ENCODE data around the gene OCA2.

OCA2 gene

DNA sequence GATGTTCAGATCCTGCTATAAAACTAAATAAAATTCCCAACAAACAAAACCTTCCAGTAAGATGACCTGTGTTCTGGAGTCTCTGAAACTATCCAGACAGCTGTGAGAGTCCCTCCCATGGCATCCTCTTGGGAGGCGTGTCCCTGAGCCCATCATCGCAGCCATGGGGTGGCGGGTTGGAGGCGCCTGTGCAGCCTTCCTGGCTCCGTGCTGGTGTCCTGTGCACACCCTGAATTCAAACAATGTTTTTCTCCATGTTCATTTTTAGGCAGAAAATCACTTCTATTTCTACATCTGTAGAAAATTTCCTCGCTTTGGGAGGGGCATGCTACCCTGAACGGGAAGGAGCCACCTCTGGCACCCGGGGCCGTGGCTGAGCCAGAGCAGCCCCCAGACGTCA is 19.4 kb upstream of the OCA2 start:
- no peak for DNase-seq (ENCODE audit: low read depth)

DNA sequence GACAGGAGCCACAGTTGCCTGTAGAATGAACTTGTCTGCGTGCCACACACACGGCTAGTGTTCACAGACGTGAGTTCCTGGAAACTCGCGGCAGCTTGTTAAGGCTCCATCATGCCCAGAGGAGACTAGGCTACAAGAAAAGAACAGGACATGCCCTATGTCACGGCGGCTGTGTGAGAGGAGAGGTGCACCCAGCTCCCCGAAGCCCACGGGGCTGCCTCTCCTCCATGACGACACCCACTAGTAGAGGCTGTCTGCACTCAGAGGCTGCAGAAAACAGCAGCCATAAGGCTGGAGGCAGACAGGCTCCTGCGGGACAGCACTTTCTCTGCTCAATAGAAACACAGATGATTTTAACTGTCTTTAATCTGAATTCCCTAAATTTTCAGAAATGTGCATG is 19.0 kb upstream of the OCA2 start:
- DNase-seq (ENCODE audit: low read depth): no peak

DNA sequence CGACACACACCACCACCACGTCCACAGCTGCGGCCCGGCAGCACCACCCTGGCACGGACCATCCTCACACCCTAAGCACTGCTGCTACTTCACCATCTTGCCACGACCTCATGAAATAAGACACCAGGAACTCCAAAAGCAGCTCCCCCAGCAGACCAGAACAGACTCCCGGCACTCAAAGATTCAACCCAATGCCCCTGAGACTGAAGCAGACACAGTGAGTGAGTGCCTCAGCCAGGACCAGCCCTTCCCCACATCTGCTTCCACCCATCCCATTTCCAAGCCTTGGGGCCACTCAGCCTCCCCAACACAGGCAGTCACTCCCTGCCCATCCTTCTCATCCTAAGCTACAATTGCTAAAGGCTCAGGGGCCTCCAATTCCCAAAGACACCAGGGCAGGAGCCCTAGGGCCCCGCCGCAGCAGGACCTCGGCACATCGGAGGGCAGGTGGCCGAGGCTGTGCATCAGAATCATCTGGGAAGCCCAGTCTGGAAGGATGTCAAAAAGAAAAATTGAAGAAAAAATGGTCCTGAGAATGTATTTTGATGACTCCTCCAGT is 18.4 kb upstream of the OCA2 start:
- DNase-seq (ENCODE audit: low read depth): no peak

DNA sequence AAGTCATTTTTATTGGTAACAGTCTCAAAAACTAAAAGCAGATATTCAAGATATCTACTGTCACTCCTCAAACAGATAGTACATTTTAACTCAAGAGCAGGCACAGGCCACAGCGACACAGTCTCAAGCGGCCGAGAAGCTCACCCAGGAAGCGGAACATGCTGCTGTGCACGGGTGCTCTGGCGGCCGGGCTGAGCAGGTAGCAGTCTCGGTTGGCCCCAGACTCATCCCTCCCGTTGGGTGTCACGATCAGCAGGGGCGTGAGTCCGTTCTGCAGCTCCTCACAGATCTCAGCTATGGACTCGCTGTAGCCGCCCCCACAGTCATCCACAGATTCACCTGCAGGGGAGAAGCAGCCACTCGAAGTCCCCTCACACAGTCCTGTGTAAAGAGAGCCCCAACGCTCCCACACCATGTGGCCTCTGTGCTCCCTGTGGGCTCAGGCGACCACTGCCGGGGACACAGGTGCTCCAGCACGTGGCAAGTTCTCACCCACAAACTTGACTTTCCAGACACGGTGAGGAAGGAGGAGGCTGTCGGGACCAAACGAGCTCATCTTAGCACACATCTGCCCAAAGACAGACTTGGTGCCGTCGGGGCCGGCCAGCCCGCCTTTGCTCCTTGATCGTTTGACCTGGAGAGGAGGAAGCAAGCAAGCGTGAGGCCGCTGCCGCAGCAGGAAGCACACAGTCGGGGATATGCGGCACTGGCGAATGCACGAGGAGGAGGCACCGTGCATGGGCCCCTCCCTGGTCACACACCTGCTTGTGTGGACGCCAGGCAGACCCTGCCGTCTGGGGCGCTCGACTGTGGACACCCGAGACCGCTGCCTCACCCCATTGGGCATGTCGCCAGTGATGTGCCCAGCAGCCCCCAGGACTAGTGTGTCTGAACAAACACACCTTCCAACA is 17.7 kb upstream of the OCA2 start:
- no peak for DNase-seq (ENCODE audit: low read depth)

DNA sequence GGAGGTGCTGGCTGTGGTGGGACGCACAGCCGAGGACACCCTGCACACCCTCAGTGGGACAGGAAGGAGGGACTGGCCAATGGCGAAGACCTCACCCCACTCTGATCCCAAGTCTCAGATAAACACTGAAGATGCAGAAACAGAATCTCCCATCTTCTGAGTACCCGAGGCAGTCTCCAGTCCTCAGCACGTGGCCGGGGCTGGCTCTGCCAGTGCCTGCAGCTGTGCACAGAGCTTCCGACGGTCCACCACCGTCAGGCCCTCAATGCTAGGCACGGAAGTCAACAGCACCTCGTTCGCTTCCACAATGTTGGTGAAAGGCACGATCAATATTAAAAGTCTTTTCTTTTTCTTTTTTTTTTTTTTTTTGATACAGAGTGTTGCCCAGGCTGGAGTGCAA is 16.8 kb upstream of the OCA2 start:
- DNase-seq (ENCODE audit: low read depth): no peak

DNA sequence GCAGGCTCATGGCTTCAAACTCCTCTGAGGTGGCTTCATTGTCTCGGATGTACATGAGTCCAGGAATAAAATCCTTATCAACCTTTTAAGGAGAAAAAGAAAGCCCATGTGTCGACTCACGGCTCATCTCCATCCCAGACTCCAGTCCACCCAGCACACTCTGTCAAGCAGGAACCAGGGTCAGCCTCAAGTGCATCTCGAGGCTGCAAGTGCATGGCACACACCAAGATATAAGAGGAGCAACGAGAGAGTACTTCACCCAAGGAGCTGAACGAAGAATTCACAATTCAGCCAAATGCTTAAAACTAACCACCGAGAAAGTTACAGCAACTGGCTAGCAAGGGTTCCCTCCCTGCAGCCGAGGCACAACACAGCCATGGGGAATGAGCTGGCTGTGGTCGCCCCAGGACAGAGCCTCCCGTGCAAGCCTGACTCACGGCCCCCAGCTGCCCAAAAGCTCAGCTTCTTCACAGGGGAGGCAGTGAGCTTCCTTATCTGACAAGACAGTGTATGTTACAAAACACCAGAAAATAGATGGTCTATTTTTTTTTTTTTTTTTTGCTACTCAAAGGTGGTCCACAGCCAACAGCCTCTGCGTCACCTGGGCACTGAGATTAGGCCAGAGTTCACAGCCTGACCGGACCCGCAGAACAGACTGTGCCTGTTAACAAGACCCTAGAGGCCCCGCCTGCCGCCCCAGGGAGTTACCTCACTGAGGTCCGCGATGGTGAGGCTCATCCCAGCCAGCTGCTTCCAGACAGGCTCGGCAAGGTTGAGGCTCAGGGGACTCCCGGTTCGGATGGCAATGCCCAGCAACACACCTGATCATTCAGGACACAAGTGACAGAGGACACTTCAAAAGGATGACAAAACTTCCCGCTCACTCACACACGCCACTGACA is 15.9 kb upstream of the OCA2 start:
- DNase-seq (ENCODE audit: low read depth): no peak

DNA sequence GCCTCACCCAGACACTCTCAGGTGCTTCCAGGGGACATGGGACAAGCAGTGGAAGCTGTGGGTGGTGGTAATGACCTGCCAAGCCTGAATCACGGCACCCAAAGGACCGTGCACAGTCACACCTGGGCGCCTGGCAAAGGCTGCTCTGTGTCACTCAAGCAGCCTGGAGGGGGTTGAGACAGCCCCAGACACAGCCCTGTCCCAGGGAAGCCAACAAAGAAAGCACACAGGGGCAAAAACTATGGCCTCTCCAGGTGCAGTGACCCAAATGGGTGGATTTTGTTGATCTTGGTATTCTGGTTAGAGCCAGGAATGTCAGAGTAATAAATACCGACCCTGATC is 15.0 kb upstream of the OCA2 start:
- no peak for DNase-seq (ENCODE audit: low read depth)

DNA sequence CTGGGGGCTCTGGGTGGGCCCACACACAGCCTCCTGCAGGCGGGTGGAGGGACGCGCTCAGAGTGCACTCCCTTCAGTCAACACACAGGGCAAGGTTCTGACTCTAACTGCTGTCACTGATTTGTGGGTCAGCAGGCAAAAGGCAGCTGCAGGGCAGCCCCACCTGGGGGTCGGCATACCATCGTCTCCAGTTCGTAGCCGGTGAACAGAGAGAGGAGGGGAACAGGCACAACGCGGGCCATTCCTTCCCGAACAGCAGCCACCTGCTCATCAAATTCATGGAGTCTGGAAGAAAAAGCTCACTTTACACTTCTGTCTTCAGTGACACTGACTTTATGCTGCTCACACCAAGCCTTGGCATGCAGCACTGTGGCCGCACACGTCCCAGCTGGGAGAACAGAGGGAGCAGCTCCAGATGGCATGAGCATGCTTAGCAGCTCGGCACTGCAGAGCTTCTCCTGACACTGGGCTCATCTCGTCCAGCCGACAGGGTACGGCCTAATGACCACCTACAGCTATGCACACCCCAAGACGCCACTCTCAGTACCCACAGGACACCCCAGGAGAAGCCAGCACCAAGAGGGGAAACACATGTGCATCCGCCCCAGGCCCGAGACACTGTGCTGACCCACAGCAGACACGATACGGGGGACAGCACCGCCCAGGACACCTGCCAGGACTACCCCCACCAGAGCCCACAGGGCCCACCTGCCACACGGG is 14.4 kb upstream of the OCA2 start:
- DNase-seq (ENCODE audit: low read depth): no peak

DNA sequence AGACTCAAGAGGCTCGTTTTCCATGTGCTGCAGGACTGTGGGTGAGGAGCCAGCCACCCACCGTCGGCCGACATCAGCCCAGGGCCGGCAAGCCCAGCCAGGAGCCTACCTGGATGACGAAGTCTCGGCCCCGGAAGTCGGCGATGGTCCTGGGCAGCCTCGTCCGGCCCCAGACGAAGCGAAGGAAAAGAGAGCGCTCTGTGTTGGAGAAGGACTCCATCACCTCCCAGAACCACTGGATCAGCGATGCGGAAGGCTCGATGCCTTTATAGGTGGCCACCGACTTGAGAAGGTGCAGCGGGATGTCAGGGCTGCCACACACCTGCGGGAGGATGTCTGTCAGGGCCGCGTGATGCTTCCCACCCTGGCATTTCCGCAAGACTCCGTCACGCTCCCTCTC is 13.8 kb upstream of the OCA2 start:
- DNase-seq (ENCODE audit: low read depth): no peak

DNA sequence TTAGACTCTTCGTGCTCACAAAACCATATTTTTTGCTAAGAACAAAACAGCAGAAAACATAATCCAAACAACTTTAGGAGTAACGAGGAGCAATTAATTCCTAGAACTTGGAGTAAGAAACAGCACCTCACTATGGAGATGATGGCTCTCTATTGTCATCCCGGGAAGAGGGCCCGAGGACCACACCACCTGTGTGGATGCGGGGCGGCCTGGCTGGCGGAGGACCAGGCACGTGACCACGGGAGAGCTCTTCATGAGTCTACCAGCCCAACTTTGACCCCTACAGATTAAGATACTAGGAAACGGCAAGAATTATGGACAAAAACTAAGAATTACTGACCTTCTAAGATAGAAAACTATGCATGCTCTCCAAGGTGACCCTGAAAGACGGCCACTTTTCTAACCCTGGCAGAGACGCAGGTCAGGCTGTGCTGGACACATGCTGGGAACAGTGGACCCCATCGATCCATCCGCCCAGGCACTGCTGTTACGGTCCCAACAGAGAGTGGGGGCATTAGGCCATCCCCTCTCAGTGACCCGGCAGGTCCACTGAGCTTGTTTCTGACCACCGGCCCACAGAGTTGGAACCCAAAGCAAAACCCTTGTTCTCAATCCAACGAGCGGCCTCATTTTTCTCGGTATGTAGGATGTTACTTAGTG is 13.1 kb upstream of the OCA2 start:
- no peak for DNase-seq (ENCODE audit: low read depth)

DNA sequence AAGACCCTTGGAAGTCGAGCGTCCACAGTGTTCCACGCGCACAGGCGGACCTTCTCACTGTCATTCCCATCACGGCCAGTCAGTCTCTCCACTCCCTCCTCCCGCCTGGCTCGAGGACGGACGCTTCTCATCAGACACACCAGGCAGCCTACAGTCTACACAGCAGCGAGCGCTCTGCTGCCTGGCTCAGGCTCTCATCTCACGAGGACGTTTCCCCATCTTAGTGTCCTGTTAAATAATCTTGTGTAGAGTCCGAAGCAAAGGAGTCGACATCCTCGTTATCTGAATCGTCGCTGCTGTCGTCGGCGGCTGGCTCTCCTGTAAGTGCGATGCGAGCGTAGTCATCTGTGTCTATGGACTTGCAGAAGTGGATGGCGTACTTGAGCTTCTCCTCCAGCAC is 12.4 kb upstream of the OCA2 start:
- DNase-seq (ENCODE audit: low read depth): no peak

DNA sequence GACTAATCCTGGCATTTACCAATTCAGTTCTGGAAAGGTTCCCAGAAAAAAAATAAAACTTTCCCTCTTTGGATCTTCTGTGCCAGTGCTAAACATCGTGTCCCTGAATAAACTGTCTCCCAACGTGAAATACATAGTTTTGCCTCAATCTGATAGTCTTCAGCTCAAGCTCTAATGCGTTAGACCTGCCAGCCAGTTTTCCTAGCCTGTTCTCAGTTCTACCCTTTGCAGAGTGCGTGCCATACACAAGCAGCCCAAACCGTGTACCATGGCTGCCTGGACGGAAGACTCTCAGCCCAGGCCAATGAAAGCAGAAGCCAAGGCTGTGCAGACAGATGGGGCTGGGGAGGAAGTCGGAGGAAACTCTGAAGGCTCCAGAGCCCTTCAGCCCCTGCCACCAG is 11.4 kb upstream of the OCA2 start:
- DNase-seq (ENCODE audit: low read depth): no peak

DNA sequence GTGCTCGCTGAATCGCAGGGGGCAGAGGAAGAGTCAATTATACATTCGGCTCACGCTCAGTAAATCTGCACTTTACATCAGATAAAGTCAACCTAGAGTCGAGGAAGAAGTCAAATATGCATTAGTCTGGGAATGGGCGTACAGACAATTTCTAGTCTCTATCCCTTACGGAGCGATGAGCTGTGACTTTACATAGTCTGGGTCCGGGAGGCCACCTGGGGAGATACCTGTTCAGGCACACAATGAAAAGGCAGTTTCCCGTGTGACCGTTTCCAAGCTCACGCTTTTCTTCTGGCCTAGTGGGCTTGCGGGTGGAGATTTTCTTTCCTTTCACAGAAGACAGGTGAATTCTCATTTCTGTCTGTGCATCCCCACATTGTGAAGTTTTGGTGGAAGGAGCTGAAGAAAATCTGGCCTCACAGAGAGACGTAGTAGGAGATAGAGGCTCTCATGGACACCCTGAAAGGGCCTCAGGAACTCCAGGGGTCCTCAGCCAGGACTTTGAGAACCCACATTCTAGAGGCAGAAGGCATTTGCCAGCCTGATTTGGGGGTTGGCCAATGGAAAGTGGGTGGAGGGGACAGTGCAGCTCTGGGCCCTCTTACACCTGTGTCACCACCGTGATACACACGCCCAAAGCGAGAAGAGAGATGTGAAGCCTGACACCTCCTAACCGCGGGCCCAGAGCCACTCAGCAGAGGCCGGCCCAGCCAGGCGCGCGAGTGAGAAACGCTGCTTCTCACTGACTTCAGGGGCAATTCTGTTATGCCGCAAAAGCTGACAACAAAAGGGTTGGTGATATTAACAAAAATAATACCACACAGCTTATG is 10.7 kb upstream of the OCA2 start:
- no peak for DNase-seq (ENCODE audit: low read depth)

DNA sequence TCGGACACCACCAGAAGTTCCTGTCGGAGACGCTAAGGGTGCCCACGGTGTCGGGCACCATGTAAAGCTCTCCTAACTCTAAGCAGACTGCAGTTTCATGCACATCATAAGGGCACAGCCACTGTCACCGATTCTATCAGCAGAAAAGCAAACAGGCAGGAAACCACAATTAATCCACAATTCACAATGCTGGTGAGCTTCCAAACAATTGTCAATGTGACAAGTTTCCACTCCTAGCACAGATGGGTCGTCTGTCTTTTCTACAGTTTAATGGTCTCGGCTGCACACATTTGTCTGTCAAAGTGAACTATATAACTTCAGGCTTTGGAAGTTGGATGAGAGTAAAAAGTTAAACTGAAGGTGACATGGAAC is 8.8 kb upstream of the OCA2 start:
- no peak for DNase-seq (ENCODE audit: low read depth)

DNA sequence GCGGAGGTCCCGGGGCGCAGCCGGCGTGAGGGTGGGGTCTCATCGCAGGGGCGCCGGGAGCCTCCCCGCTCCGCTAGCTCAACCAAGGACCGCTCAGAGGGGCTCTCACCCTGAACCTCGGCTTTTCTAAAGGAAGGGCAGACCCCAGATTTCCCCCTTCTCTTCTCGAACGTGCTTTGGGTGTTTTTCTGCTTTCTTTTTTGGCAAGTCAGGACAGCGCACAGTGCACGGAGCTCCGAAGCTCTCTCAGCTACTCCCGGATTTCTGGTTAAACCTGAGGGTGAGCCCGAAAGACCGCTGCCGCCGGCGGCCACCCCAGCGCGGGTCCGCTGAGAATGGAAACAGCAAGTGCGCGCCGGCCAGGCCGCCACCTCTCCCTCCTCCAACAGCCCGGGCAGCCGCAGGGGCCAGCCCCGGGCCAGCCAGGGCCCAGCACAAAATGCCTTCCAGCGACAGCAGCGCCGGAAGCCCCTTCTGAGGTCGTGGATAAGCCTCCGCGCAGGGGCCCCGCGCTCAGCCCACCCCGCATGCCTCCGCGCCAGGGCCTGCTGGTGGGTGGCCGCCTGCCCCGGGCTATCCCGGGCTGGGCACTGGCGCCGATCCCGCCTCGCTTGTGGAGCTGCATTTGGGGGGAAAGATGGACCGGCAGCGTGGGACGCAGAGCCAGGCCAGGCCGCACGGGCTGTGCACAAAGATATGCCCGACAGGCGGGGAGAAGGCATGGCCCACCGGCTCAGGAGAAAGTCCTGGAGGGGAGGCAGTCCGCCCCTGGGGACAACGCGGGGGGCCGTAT is 8.2 kb upstream of the OCA2 start:
- DNase-seq (ENCODE audit: low read depth): no peak

DNA sequence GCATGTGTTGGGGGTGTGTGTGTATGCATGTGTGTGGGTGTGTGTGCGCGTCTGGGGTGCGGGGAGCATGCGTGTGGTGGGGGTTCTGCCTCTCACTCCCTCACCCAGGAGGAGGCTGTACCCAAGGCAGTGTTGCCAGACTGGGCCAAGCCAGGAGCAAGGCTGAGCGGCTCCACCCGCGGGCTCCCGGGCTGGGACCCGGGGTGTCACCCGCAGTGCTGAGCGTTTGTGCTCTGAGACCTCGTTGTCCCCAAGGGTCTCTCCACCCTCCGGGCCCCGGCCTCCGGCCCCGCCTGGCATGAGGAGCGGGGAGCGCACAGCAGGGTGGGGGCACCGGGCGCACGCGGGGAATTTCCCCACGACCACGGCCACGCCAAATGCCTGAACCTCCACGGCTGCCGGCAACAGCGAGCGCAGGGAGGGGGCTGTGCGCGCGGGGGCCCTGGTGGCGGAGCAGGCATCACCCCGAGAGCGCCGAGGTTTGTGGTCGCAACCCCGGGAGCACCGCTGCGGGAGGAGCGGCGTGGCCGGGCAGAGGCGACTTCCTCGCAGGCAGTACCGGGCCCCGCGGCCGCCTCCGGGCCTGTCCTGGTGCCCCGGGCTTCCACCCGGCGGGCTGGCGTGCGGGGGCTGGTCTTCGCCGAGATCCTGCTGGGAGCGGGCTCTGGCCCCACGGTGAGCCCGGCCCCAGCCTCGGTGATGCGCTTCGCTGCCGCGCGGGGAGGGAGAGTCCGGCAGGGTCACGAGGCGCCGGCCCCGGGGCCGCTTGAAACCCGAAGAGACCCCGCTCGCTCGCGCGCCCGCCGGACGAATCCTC is 7.4 kb upstream of the OCA2 start:
- no peak for DNase-seq (ENCODE audit: low read depth)

DNA sequence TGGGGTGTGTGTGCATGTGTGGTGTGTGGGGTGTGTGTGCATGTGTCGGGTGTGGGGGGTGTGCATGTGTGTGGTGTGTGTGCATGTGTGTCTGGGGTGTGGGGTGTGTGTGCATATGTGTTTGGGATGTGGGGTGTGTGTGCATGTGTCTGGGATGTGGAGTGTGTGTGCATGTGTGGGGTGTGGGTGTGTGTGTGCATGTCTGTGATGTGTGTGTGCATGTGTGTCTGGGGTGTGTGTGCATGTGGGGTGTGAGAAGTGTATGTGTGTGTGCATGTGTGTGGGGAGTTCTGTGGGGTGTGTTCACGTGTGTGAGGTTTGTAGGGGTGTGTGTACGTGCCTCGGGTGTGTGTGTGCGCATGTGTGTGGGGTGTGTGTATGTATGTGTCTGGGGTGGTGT is 6.7 kb upstream of the OCA2 start:
- DNase-seq (ENCODE audit: low read depth): no peak

DNA sequence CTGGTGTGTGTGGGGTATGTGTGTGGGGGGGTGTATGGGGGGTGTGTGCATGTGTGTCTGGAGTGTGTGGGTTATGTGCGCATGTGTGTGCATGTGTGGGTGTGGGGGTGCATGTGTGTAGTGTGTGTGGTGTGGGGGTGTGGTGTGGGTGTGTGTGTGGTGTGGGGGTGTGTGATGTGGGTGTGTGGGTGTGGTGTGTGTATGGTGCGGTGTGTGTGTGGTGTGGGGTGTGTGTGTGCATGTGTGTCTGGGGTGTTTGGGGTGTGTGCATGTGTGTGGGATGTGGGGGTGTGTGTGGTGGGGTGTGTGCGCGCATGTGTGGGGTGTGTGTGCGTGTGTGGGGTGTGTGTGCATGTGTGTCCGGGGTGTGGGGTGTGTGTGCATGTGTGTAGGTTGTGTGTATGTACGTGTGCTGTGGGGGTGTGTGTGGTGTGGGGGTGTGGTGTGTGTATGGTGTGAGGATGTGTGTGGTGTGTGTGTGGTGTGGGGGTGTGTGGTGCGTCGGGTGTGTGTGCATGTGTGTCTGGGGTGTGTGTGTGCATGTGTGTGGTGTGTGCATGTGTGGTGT is 6.2 kb upstream of the OCA2 start:
- DNase-seq (ENCODE audit: low read depth): no peak

DNA sequence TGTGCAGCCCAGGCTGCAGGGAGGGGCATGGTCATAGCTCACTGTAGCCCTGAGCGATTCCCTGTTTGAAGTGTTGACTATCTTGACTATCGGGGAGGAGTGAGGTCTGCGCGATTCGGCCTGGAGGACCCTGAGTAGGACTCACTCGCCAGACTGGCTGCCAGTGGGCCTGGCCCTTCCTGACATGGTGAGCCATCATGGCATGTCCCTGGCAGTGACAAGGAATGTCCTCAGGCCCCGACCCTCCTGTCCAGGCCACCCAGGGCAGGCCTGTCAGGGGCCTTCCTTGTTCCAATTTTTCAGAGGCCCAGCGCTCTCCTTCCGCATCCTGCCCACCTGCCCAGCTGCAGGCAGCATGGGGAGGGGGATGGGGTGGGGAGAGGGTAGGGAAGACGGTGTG is 5.2 kb upstream of the OCA2 start:
- no peak for DNase-seq (ENCODE audit: low read depth)

All from stimulated activated CD8-positive, alpha-beta memory T cell treated with anti-CD3 and anti-CD28 coated beads, Interleukin-15, amount 100 ng/mL, for 24 hours (primary cell).